ENCODE measurements around the gene CLDN12.

DNA sequence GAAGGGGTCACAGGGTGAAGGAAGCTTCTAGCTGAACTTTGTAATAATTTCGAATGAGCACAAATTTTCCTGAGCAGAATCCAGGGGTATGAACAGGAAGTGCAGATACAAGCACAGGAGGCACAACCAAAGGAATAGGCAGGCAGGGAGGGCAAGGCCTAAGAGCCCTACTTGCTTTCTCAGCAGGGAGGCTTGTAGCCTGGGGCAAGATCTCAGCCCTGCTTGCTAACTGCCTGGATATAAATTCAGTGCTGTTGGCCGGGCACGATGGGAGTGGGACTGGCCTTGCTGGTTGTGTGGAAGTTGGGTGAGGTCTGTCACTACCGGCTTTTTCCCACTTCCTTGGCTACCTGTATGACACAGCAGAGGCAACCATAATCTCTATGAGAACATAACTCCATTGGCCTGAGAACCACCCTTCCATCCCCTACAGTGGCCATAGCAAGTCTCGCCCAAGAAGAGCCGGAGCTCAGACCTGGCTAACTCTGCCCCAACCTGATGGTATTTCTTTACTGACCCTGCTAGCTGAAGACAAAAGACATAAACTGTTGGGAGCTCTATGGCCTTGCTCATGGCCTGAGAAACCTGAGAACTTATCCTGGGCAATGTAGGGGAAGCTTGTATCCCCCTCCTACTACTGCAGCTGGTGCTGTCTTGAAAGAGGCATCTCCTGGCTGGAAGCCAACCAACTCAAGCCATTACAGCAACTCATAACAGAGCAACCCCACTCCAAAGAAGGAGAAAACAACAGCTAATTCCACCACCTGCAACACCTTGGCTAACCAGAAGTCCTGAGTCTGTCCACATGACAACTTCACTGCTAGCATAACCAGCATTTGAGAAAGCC lies 27.6 kb downstream of the CLDN12 start:
- TF ChIP-seq, protein P1, sequence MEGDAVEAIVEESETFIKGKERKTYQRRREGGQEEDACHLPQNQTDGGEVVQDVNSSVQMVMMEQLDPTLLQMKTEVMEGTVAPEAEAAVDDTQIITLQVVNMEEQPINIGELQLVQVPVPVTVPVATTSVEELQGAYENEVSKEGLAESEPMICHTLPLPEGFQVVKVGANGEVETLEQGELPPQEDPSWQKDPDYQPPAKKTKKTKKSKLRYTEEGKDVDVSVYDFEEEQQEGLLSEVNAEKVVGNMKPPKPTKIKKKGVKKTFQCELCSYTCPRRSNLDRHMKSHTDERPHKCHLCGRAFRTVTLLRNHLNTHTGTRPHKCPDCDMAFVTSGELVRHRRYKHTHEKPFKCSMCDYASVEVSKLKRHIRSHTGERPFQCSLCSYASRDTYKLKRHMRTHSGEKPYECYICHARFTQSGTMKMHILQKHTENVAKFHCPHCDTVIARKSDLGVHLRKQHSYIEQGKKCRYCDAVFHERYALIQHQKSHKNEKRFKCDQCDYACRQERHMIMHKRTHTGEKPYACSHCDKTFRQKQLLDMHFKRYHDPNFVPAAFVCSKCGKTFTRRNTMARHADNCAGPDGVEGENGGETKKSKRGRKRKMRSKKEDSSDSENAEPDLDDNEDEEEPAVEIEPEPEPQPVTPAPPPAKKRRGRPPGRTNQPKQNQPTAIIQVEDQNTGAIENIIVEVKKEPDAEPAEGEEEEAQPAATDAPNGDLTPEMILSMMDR (IDR thresholded peaks at IDR 0.05; ENCODE audit: low read depth, low read length) = no peak
- TF ChIP-seq, protein P2, sequence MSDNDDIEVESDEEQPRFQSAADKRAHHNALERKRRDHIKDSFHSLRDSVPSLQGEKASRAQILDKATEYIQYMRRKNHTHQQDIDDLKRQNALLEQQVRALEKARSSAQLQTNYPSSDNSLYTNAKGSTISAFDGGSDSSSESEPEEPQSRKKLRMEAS (IDR thresholded peaks at IDR 0.05; ENCODE audit: low read depth, low read length) = no peak

Measured in NB4 (cell line).